ENCODE measurements around the gene VWA3B. TPM values are rescaled to one million over a fixed set of nuclear protein-coding genes. Genes with fewer than 3 reads are reported as not detected.

VWA3B gene
- total RNA-seq, 1 donor from 2014 or later: 0.17 TPM

GRCh38 chr2:98172150-98172765 is 85.3 kb downstream of the VWA3B start:
- no peaks in the 10 kb centered on the region for H3K9me3 ChIP-seq
- intact Hi-C loops (cut with DNase I): no loop called here

GRCh38 chr2:98172951-98173350 is 86.0 kb downstream of the VWA3B start:
- Histone ChIP-seq H3K4me3 (no peak overlapping the region), H3K27ac (no peak overlapping the region), H3K36me3 (no peaks in the 10 kb centered on the region), H3K4me1 (no peaks in the 10 kb centered on the region), H3K9me3 (no peaks in the 10 kb centered on the region), H3K27me3 (peaks cover 20% of the 10 kb centered on the region)
- no peak for ATAC-seq
- TF ChIP-seq CTCF (IDR thresholded peaks at IDR 0.05): no peak
- no peak for DNase-seq
- intact Hi-C loops (cut with DNase I): no loop called here

More at GRCh38 chr2:98172150-98172765, 85.3 kb downstream of the VWA3B start:
- ATAC-seq: no peak
- H3K27me3 ChIP-seq: peaks cover 18% of the 10 kb centered on the region
- no peak for DNase-seq
- H3K4me3 ChIP-seq: no peak overlapping the region
- no peaks in the 10 kb centered on the region for H3K36me3 ChIP-seq
- TF ChIP-seq CTCF (IDR thresholded peaks at IDR 0.05): no peak
- no peak overlapping the region for H3K27ac ChIP-seq
- no peaks in the 10 kb centered on the region for H3K4me1 ChIP-seq

- H3K27ac ChIP-seq: no peak overlapping the region
- no peak for TF ChIP-seq CTCF (IDR thresholded peaks at IDR 0.05)
- no peaks in the 10 kb centered on the region for H3K36me3 ChIP-seq
- intact Hi-C loops (cut with DNase I): no loop called here
- ATAC-seq (no peak), DNase-seq (no peak)
- no peak overlapping the region for H3K4me3 ChIP-seq
- H3K9me3 ChIP-seq: no peaks in the 10 kb centered on the region
- H3K4me1 ChIP-seq: no peaks in the 10 kb centered on the region
- H3K27me3 ChIP-seq: peaks cover 20% of the 10 kb centered on the region
These were observed 88.8 kb downstream of the VWA3B start for GRCh38 chr2:98175811-98176210.

GRCh38 chr2:98177286-98177685 is 90.3 kb downstream of the VWA3B start:
- no peak overlapping the region for H3K27ac ChIP-seq
- H3K4me1 ChIP-seq: no peaks in the 10 kb centered on the region
- H3K4me3 ChIP-seq: no peak overlapping the region
- no peaks in the 10 kb centered on the region for H3K36me3 ChIP-seq
- TF ChIP-seq CTCF (IDR thresholded peaks at IDR 0.05): no peak
- peaks cover 20% of the 10 kb centered on the region for H3K27me3 ChIP-seq
- no peak for ATAC-seq
- H3K9me3 ChIP-seq: no peaks in the 10 kb centered on the region
- intact Hi-C loops (cut with DNase I): no loop called here
- no peak for DNase-seq

- Histone ChIP-seq H3K9me3 (no peaks in the 10 kb centered on the region), H3K27me3 (peaks cover 20% of the 10 kb centered on the region), H3K36me3 (no peaks in the 10 kb centered on the region), H3K4me3 (no peak overlapping the region), H3K4me1 (no peaks in the 10 kb centered on the region), H3K27ac (no peak overlapping the region)
- no peak for TF ChIP-seq CTCF (IDR thresholded peaks at IDR 0.05)
- intact Hi-C loops (cut with DNase I): no loop called here
- ATAC-seq: no peak
- no peak for DNase-seq
These were observed 91.0 kb downstream of the VWA3B start for GRCh38 chr2:98177986-98178385.

- no peaks in the 10 kb centered on the region for H3K36me3 ChIP-seq
- H3K9me3 ChIP-seq: no peaks in the 10 kb centered on the region
These were observed 93.5 kb downstream of the VWA3B start for GRCh38 chr2:98180456-98180855.

More at GRCh38 chr2:98180456-98180855, 93.5 kb downstream of the VWA3B start:
- TF ChIP-seq CTCF (IDR thresholded peaks at IDR 0.05): no peak
- no peak overlapping the region for H3K27ac ChIP-seq
- peaks cover 14% of the 10 kb centered on the region for H3K27me3 ChIP-seq
- no peak overlapping the region for H3K4me3 ChIP-seq
- no peaks in the 10 kb centered on the region for H3K4me1 ChIP-seq
- DNase-seq (no peak), ATAC-seq (no peak)
- intact Hi-C loops (cut with DNase I): no loop called here

Data from upper lobe of right lung (tissue), 1 donor.